ENCODE measurements around the gene CAMK2B.

Gene CAMK2B

DNA sequence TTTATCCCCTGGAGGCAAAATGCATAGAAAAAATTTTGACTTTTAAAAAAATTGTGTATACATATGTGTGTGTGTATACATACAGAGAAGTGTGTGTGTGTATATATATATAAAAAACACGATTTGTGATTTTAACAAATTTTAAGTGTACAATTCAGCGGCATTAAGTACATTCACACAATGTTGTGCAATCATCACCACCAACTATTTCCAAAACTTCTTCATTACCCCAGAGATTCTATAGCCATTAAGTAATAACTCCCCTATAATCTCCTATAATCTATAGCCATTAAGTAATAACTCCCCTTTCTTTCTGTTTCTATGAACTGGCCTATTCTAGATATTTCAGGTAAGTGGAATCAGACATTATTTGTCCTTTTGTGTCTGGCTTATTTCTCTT is 20.7 kb upstream of the CAMK2B start:
- WGBS: 90% methylated on average over 2 of the region's 2 CpGs
- Histone ChIP-seq H3K79me1 (replicated peaks; ENCODE audit: low read length, poor library complexity, severe bottlenecking) (no peaks in the 10 kb centered on the region), H4K8ac (ENCODE audit: low read length) (no peak overlapping the region)

DNA sequence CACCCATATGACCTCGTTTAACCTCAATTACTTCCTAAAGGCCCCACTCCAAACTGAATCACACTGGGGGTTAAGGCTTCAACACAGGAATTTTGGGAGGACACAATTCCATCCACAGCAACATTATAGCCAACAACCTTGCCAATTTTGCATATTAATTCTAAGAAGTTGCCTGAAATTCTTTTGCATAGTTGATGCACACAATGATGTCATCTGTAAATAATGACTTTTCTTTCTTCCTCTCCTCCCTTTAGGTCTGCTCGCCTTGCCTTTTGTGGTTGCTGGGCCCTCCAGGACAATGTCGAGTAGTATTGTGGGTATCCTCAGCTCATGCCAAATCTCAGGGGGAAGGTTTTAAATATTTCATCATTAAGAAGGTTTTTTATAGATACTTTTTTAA is 16.0 kb upstream of the CAMK2B start:
- no peak overlapping the region for H4K8ac ChIP-seq (ENCODE audit: low read length)
- no peaks in the 10 kb centered on the region for H3K79me1 ChIP-seq (replicated peaks; ENCODE audit: low read length, poor library complexity, severe bottlenecking)
- H2BK120ac ChIP-seq (ENCODE audit: low read depth, low read length): no peak overlapping the region
- H3K4me2 ChIP-seq (ENCODE audit: low read length, poor library complexity, severe bottlenecking): no peak overlapping the region
- H3K23ac ChIP-seq (ENCODE audit: low read length in 2 of 2): no peak overlapping the region
- no peak overlapping the region for H3K27ac ChIP-seq (ENCODE audit: low read length, poor library complexity, severe bottlenecking)
- H4K91ac ChIP-seq (ENCODE audit: low read length): no peak overlapping the region
- no peak overlapping the region for H2BK12ac ChIP-seq (ENCODE audit: low read length in 2 of 2)
- no peak overlapping the region for H3K9ac ChIP-seq (ENCODE audit: low read length)
- no peak overlapping the region for H2BK15ac ChIP-seq (ENCODE audit: low read depth, poor library complexity, severe bottlenecking)
- H3K14ac ChIP-seq (ENCODE audit: low read length in 2 of 2): no peak overlapping the region
- no peak overlapping the region for H3K18ac ChIP-seq (ENCODE audit: low read depth in 1 of 2, low read length in 2 of 2)
- H3K27me3 ChIP-seq (ENCODE audit: control insufficient read depth in 1 of 2, insufficient read depth in 1 of 2, low read length in 2 of 2): peaks cover 11 to 25% of the 10 kb centered on the region in 2 experiments
- no peak overlapping the region for H3K4ac ChIP-seq (ENCODE audit: low read depth in 1 of 2, low read length in 2 of 2)
- H2BK5ac ChIP-seq (ENCODE audit: low read depth, low read length, poor library complexity, severe bottlenecking): no peak overlapping the region
- no peaks in the 10 kb centered on the region for H3K36me3 ChIP-seq (ENCODE audit: control insufficient read depth in 1 of 2, insufficient read depth in 2 of 2, low read depth in 1 of 2, low read length in 2 of 2)
- peaks cover 22% of the 10 kb centered on the region for H3K9me3 ChIP-seq (ENCODE audit: control insufficient read depth, low read length)
- no peak overlapping the region for H2AFZ ChIP-seq (ENCODE audit: low read depth, low read length)
- no peak overlapping the region for H2AK5ac ChIP-seq (ENCODE audit: low read length, severe bottlenecking)
- no peak for DNase-seq
- WGBS: 90% methylated on average over 1 of the region's 3 CpGs
- H3K4me1 ChIP-seq (ENCODE audit: control insufficient read depth, insufficient read depth, low read depth, low read length): no peaks in the 10 kb centered on the region
- no peak overlapping the region for H3K4me3 ChIP-seq (ENCODE audit: insufficient read depth in 1 of 2, low read depth in 1 of 2, low read length in 2 of 2)

More for the DNA sequence above, 20.7 kb upstream of the CAMK2B start:
- no peak overlapping the region for H2AFZ ChIP-seq (ENCODE audit: low read depth, low read length)
- no peak overlapping the region for H2BK15ac ChIP-seq (ENCODE audit: low read depth, poor library complexity, severe bottlenecking)
- DNase-seq: no peak
- H4K91ac ChIP-seq (ENCODE audit: low read length): no peak overlapping the region
- no peak overlapping the region for H3K27ac ChIP-seq (ENCODE audit: low read length, poor library complexity, severe bottlenecking)
- no peak overlapping the region for H3K23ac ChIP-seq (ENCODE audit: low read length in 2 of 2)
- H3K4me2 ChIP-seq (ENCODE audit: low read length, poor library complexity, severe bottlenecking): no peak overlapping the region
- no peak overlapping the region for H2BK12ac ChIP-seq (ENCODE audit: low read length in 2 of 2)
- H3K27me3 ChIP-seq (ENCODE audit: control insufficient read depth in 1 of 2, insufficient read depth in 1 of 2, low read length in 2 of 2): peaks cover 8 to 19% of the 10 kb centered on the region in 2 experiments
- no peaks in the 10 kb centered on the region for H3K36me3 ChIP-seq (ENCODE audit: control insufficient read depth in 1 of 2, insufficient read depth in 2 of 2, low read depth in 1 of 2, low read length in 2 of 2)
- H2BK120ac ChIP-seq (ENCODE audit: low read depth, low read length): no peak overlapping the region
- H3K4me1 ChIP-seq (ENCODE audit: control insufficient read depth, insufficient read depth, low read depth, low read length): no peaks in the 10 kb centered on the region
- peaks cover 11% of the 10 kb centered on the region for H3K9me3 ChIP-seq (ENCODE audit: control insufficient read depth, low read length)
- no peak overlapping the region for H3K18ac ChIP-seq (ENCODE audit: low read depth in 1 of 2, low read length in 2 of 2)
- no peak overlapping the region for H3K14ac ChIP-seq (ENCODE audit: low read length in 2 of 2)
- H3K9ac ChIP-seq (ENCODE audit: low read length): no peak overlapping the region
- H3K4me3 ChIP-seq (ENCODE audit: insufficient read depth in 1 of 2, low read depth in 1 of 2, low read length in 2 of 2): no peak overlapping the region
- H2AK5ac ChIP-seq (ENCODE audit: low read length, severe bottlenecking): no peak overlapping the region
- H3K4ac ChIP-seq (ENCODE audit: low read depth in 1 of 2, low read length in 2 of 2): no peak overlapping the region
- no peak overlapping the region for H2BK5ac ChIP-seq (ENCODE audit: low read depth, low read length, poor library complexity, severe bottlenecking)

DNA sequence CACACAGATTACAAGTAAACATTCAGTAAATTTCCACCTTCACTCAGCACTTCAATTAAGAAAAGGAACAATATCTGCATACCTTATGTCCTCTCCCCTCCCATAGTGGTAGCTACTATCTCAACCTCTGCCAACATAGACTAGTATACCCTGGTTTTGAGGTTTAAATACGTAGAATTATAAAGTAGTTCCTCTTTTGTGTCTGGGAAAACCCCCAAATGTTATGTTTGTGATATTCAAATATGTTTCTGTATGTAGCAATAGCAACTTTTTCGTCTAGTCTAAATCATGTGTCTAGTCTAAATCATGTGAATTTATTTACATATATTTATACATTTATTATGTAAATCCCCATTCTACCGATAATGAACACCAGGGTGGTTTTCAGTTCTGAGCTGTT is 13.2 kb upstream of the CAMK2B start:
- Histone ChIP-seq H3K4ac (ENCODE audit: low read depth in 1 of 2, low read length in 2 of 2) (no peak overlapping the region), H3K18ac (ENCODE audit: low read depth in 1 of 2, low read length in 2 of 2) (no peak overlapping the region), H2BK12ac (ENCODE audit: low read length in 2 of 2) (no peak overlapping the region), H3K36me3 (ENCODE audit: control insufficient read depth in 1 of 2, insufficient read depth in 2 of 2, low read depth in 1 of 2, low read length in 2 of 2) (no peaks in the 10 kb centered on the region), H3K4me1 (ENCODE audit: control insufficient read depth, insufficient read depth, low read depth, low read length) (peaks cover 4% of the 10 kb centered on the region), H3K23ac (ENCODE audit: low read length in 2 of 2) (no peak overlapping the region), H3K9ac (ENCODE audit: low read length) (no peak overlapping the region), H3K4me2 (ENCODE audit: low read length, poor library complexity, severe bottlenecking) (no peak overlapping the region), H2AFZ (ENCODE audit: low read depth, low read length) (no peak overlapping the region), H3K79me1 (replicated peaks; ENCODE audit: low read length, poor library complexity, severe bottlenecking) (no peaks in the 10 kb centered on the region), H2AK5ac (ENCODE audit: low read length, severe bottlenecking) (no peak overlapping the region), H2BK120ac (ENCODE audit: low read depth, low read length) (no peak overlapping the region), H3K14ac (ENCODE audit: low read length in 2 of 2) (no peak overlapping the region), H2BK5ac (ENCODE audit: low read depth, low read length, poor library complexity, severe bottlenecking) (no peak overlapping the region), H3K27ac (ENCODE audit: low read length, poor library complexity, severe bottlenecking) (no peak overlapping the region), H2BK15ac (ENCODE audit: low read depth, poor library complexity, severe bottlenecking) (no peak overlapping the region), H3K27me3 (ENCODE audit: control insufficient read depth in 1 of 2, insufficient read depth in 1 of 2, low read length in 2 of 2) (peaks cover 7 to 17% of the 10 kb centered on the region in 2 experiments), H3K4me3 (ENCODE audit: insufficient read depth in 1 of 2, low read depth in 1 of 2, low read length in 2 of 2) (no peak overlapping the region), H4K91ac (ENCODE audit: low read length) (no peak overlapping the region), H3K9me3 (ENCODE audit: control insufficient read depth, low read length) (peaks cover 27% of the 10 kb centered on the region), H4K8ac (ENCODE audit: low read length) (no peak overlapping the region)
- no peak for DNase-seq
- WGBS: 100% methylated on average over 2 of the region's 3 CpGs

DNA sequence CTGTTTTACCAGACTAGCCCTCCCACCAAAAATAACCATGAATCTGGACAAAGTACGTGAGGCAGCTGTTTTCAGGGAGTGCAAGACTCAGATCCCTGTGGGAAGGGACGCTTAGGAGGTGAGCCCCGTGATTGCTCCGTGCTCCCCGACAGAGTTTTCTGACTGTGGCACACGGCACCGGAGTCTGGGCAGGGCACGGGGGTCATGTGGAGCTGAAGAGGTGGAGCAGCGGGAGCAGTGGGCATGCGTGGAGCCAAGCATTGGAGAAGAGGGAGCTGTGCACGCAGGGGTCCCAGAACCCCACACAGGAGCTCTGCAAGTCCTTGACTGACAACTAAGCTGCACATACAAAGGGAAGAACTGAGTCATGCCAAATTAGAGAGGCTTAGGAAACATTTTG is 11.1 kb upstream of the CAMK2B start:
- H3K4me1 ChIP-seq (ENCODE audit: control insufficient read depth, insufficient read depth, low read depth, low read length): peaks cover 4% of the 10 kb centered on the region
- H3K27me3 ChIP-seq (ENCODE audit: control insufficient read depth in 1 of 2, insufficient read depth in 1 of 2, low read length in 2 of 2): peaks cover 7 to 18% of the 10 kb centered on the region in 2 experiments
- H2AK5ac ChIP-seq (ENCODE audit: low read length, severe bottlenecking): no peak overlapping the region
- peaks cover 21% of the 10 kb centered on the region for H3K9me3 ChIP-seq (ENCODE audit: control insufficient read depth, low read length)
- H4K8ac ChIP-seq (ENCODE audit: low read length): no peak overlapping the region
- no peak overlapping the region for H4K91ac ChIP-seq (ENCODE audit: low read length)
- H3K27ac ChIP-seq (ENCODE audit: low read length, poor library complexity, severe bottlenecking): no peak overlapping the region
- WGBS: 96% methylated on average over 11 of the region's 11 CpGs
- DNase-seq: no peak
- no peaks in the 10 kb centered on the region for H3K36me3 ChIP-seq (ENCODE audit: control insufficient read depth in 1 of 2, insufficient read depth in 2 of 2, low read depth in 1 of 2, low read length in 2 of 2)
- no peak overlapping the region for H2BK12ac ChIP-seq (ENCODE audit: low read length in 2 of 2)
- H3K9ac ChIP-seq (ENCODE audit: low read length): no peak overlapping the region
- H2AFZ ChIP-seq (ENCODE audit: low read depth, low read length): no peak overlapping the region
- H2BK120ac ChIP-seq (ENCODE audit: low read depth, low read length): no peak overlapping the region
- no peak overlapping the region for H3K18ac ChIP-seq (ENCODE audit: low read depth in 1 of 2, low read length in 2 of 2)
- no peak overlapping the region for H3K23ac ChIP-seq (ENCODE audit: low read length in 2 of 2)
- H3K14ac ChIP-seq (ENCODE audit: low read length in 2 of 2): no peak overlapping the region
- no peak overlapping the region for H3K4me2 ChIP-seq (ENCODE audit: low read length, poor library complexity, severe bottlenecking)
- H2BK15ac ChIP-seq (ENCODE audit: low read depth, poor library complexity, severe bottlenecking): no peak overlapping the region
- H3K79me1 ChIP-seq (replicated peaks; ENCODE audit: low read length, poor library complexity, severe bottlenecking): no peaks in the 10 kb centered on the region
- H2BK5ac ChIP-seq (ENCODE audit: low read depth, low read length, poor library complexity, severe bottlenecking): no peak overlapping the region
- H3K4me3 ChIP-seq (ENCODE audit: insufficient read depth in 1 of 2, low read depth in 1 of 2, low read length in 2 of 2): no peak overlapping the region
- no peak overlapping the region for H3K4ac ChIP-seq (ENCODE audit: low read depth in 1 of 2, low read length in 2 of 2)
